AG09309 (cell line): ENCODE measurements around the gene TAF1D.

ENCODE experiments used
- DNase-seq: peaks from one replicate; pipeline ENCODE4 v3.0.0-alpha.2; 2010; ENCODE audit warnings: low read depth
- H3K4me3 ChIP-seq: 2 replicates; pipeline ENCODE4 v1.5.1; 2011; ENCODE audit warnings: mild to moderate bottlenecking, low read depth, low read length, moderate library complexity; ENCODE audit not compliant: control insufficient read depth
- CTCF ChIP-seq: IDR thresholded peaks from 2 replicates; pipeline ENCODE4 v1.5.1; 2011; ENCODE audit warnings: mild to moderate bottlenecking, low read depth, low read length, inconsistent platforms; ENCODE audit not compliant: insufficient read depth, control insufficient read depth; ENCODE audit errors: missing control alignments

The TAF1D gene

DNA sequence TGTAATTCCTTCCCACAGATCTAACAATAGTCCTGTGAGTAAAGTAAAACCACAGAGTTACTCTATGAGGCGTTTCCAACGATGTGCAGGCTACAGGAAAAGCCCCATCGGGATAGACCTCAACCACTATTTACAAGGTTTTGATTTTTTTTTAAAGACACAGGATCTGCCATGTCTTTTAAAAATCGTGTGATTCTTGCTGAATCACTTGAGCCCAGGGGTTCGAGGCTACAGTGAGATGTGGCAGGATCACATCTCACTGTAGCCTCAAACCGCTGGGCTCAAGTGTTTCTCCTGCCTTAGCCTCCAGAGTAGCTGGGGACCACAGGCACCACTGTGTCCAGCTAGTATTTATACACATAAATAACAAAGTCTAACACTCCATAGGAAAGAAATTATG lies 7.8 kb downstream of the TAF1D start:
- no peak overlapping the region for H3K4me3 ChIP-seq
- DNase-seq = no peak
- no peak for TF ChIP-seq CTCF

DNA sequence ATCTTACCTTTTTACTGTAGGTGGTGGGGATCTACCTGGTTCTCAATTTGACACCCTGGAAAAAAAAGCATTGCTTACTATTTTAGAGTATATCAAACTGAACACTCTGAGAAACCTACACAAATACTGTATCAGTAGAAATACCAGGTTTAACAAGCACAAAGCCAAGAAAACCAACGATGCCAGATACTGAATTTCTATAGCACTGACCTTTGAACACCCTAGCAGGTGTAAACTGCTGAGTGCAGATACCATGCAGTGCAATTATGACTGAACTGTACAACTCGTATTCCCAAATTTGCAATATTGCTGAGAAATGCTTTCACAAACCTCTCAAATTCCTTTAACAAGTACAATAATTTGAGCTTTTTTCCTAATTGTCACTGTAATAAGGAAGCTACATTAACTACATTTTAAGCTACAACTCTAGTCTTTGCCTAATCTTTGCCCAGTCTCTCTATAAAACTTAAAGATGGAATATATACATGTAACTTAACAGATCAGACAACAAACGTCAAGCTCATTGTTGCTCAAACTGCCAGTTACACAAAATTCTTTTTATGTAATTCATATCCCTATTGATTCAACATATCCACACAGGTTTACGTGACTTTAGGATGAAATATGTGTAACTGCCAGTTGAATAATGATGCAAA lies 8.9 kb downstream of the TAF1D start:
- no peak overlapping the region for H3K4me3 ChIP-seq
- no peak for DNase-seq
- no peak for TF ChIP-seq CTCF

GRCh38 chr11:93730108-93731107 lies 10.9 kb downstream of the TAF1D start:
- no peak for TF ChIP-seq CTCF
- no peak for DNase-seq
- H3K4me3 ChIP-seq = no peak overlapping the region

- no peak overlapping the region for H3K4me3 ChIP-seq
- DNase-seq = no peak
- no peak for TF ChIP-seq CTCF
Measured at GRCh38 chr11:93729129-93729616, 12.1 kb downstream of the TAF1D start.

- DNase-seq = no peak
- no peak for TF ChIP-seq CTCF
Measured at GRCh38 chr11:93728792-93729128, 12.5 kb downstream of the TAF1D start.

GRCh38 chr11:93727985-93728791 lies 13.1 kb downstream of the TAF1D start:
- TF ChIP-seq CTCF = no peak
- no peak for DNase-seq
- no peak overlapping the region for H3K4me3 ChIP-seq

More at GRCh38 chr11:93728792-93729128, 12.5 kb downstream of the TAF1D start:
- H3K4me3 ChIP-seq = no peak overlapping the region
